Measurements from ENCODE around the gene TMEM186. TPM values are rescaled to one million over a fixed set of nuclear protein-coding genes. Genes with fewer than 3 reads are reported as not detected.

The TMEM186 gene
- total RNA-seq, 1 experiment from 2014 or later: 20.5 TPM

DNA sequence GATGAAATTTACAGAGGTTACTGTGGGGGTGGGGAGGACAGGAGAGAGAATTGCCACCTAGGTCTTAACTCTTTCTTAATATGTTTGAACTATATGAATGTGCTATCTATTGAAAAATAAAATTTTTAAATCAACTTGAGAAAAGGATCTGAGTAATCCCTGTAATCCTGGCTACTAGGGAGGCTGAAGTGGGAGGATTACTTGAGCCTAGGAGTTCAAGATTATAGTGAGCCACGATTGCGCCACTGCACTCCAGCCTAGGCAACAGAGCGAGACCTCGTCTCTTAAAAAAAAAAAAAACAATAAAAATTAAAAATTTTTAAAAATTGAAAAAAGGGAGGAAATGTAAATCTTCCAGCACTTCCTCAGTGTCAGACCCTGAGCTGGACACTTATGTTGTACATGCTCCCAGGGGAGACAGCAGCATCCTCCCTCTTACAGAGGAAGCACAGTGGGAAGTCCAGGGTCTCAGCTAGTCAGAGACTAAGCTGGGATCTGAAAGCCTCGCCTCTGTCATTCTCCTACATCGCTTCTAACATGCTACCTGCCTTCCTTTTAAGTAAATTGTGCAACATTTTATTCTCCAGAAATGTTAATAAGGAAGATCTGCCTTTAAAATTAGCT lies 22.1 kb upstream of the TMEM186 start:
- Histone ChIP-seq H3K4me3 (no peak overlapping the region), H3K27ac (no peak overlapping the region), H3K9me3 (ENCODE audit: insufficient read depth, low read depth) (no peaks in the 10 kb centered on the region), H3K36me3 (ENCODE audit: low read depth) (peaks cover 12% of the 10 kb centered on the region), H3K4me2 (no peak overlapping the region), H3F3A (ENCODE audit: insufficient read depth, low read depth) (peaks cover 10% of the 10 kb centered on the region; the same call in 1 of the 2 replicates), H3K27me3 (ENCODE audit: insufficient read depth, low read depth) (no peaks in the 10 kb centered on the region), H3K9me2 (ENCODE audit: insufficient read depth) (no peaks in the 10 kb centered on the region), H2AFZ (no peak overlapping the region), H4K20me1 (ENCODE audit: insufficient read depth) (peaks cover 17% of the 10 kb centered on the region; the same call in 1 of the 2 replicates), H3K4me1 (replicated peaks; ENCODE audit: insufficient read depth) (no peaks in the 10 kb centered on the region), H3K79me2 (ENCODE audit: low read depth) (no peaks in the 10 kb centered on the region)
- intact Hi-C loops (cut with micrococcal nuclease; ENCODE audit: unreplicated experiment): no loop called here
- POLR2A ChIA-PET (ENCODE audit: unreplicated experiment): no interaction called here
- BruUV-seq (replicated peaks): no TSS peak
- CTCF ChIA-PET: interaction anchor here (0.6 to 0.7 kb wide), 4 partner anchors 16 to 321 kb away, joined by 3 to 12 read pairs (median 6); no protein-coding TSS in a partner anchor
- DNase-seq: no peak
- TF ChIP-seq EZH2 (IDR thresholded peaks at IDR 0.05; ENCODE audit: low read depth): no peak
- TF ChIP-seq, protein P1, sequence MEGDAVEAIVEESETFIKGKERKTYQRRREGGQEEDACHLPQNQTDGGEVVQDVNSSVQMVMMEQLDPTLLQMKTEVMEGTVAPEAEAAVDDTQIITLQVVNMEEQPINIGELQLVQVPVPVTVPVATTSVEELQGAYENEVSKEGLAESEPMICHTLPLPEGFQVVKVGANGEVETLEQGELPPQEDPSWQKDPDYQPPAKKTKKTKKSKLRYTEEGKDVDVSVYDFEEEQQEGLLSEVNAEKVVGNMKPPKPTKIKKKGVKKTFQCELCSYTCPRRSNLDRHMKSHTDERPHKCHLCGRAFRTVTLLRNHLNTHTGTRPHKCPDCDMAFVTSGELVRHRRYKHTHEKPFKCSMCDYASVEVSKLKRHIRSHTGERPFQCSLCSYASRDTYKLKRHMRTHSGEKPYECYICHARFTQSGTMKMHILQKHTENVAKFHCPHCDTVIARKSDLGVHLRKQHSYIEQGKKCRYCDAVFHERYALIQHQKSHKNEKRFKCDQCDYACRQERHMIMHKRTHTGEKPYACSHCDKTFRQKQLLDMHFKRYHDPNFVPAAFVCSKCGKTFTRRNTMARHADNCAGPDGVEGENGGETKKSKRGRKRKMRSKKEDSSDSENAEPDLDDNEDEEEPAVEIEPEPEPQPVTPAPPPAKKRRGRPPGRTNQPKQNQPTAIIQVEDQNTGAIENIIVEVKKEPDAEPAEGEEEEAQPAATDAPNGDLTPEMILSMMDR (conservative IDR thresholded peaks at IDR 0.05): no peak

DNA sequence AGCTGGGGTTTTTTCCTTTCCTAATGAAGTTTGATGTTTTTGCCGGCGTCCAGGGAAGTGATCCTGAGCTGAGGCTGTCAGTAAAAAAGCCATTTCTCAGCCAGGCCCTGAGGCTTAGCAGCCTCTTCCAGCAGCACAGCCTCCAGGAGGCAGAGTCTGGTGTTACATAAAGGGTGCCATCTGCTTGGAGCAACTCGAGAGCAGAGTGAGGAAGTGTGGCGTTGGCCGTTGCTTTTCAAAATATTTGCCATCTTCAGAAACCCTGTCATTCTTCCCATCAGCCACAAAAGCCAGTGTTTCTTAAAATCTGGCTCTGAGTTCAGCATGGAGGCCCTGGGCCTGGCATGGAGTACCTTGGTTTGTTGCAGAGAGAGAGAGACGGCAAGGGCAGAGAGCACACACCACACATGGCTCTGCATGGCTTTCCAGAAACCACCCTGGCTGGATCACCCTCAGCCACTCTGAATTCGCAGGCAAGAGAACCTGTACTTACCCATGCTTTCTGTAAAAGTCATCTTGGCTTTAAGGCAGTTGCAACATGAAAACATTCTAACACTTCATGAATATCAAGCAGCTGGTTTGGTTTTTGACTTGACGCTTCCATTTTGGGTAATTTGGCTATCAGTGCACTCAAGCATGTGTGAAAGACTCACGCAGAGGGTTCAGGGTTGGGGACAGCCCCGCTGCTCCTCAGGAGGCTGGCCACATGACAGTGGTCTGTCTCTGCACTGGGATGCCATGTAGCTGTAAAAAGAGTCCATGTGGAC lies 21.2 kb upstream of the TMEM186 start:
- BruUV-seq (replicated peaks): no TSS peak
- H3K4me2 ChIP-seq: no peak overlapping the region
- peaks cover 20% of the 10 kb centered on the region; the same call in 1 of the 2 replicates for H4K20me1 ChIP-seq (ENCODE audit: insufficient read depth)
- no peak for DNase-seq
- no peaks in the 10 kb centered on the region for H3K9me2 ChIP-seq (ENCODE audit: insufficient read depth)
- ChIA-PET CTCF (interaction anchor here (0.6 kb wide), 1 partner anchor 15 kb away, joined by 3 read pairs; no protein-coding TSS in a partner anchor), POLR2A (ENCODE audit: unreplicated experiment) (no interaction called here)
- no peaks in the 10 kb centered on the region for H3K4me1 ChIP-seq (replicated peaks; ENCODE audit: insufficient read depth)
- TF ChIP-seq, protein P1 (conservative IDR thresholded peaks at IDR 0.05): no peak
- no peak for TF ChIP-seq EZH2 (IDR thresholded peaks at IDR 0.05; ENCODE audit: low read depth)
- no peak overlapping the region for H2AFZ ChIP-seq
- no peaks in the 10 kb centered on the region for H3K9me3 ChIP-seq (ENCODE audit: insufficient read depth, low read depth)
- H3K4me3 ChIP-seq: no peak overlapping the region
- no peaks in the 10 kb centered on the region for H3K79me2 ChIP-seq (ENCODE audit: low read depth)
- no peak overlapping the region for H3K27ac ChIP-seq
- intact Hi-C loops (cut with micrococcal nuclease; ENCODE audit: unreplicated experiment): no loop called here
- H3K27me3 ChIP-seq (ENCODE audit: insufficient read depth, low read depth): no peaks in the 10 kb centered on the region
- H3F3A ChIP-seq (ENCODE audit: insufficient read depth, low read depth): peaks cover 8% of the 10 kb centered on the region; the same call in 1 of the 2 replicates
- peaks cover 15% of the 10 kb centered on the region for H3K36me3 ChIP-seq (ENCODE audit: low read depth)

DNA sequence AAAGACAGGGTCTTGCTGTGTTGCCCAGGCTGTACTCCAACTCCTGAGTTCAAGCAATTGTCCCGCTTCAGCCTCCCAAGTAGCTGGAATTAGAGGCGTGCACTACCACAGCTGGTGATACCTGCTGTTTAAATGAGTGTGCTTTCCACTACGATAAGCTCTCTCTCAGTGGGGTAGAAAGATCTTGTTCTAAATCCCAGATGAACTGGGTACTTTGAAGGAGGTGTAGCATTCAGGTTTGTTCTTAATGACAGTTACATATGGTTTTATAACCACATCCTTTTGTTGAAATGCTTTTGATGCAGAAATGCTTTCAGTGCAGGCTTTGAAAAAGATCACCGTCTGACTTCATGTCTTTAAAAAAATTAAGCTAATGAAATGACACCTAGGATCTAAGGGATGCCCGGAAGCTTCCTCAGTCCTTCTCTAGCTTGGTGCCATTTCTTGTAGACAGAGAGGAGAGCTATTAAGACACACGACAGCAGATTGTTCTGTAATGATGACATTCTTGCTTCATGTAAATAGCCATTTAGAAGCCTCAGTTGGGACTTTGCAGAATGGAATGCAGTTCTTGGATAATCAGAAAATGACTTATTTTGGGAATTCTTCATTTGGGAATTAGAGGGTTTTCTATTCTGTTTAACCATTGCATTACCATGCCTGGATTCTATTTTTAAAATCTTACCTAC lies 19.7 kb upstream of the TMEM186 start:
- BruUV-seq (replicated peaks): no TSS peak
- no peak overlapping the region for H3K4me2 ChIP-seq
- H3F3A ChIP-seq (ENCODE audit: insufficient read depth, low read depth): peaks cover 4% of the 10 kb centered on the region; the same call in 1 of the 2 replicates
- no peaks in the 10 kb centered on the region for H3K79me2 ChIP-seq (ENCODE audit: low read depth)
- no peaks in the 10 kb centered on the region for H3K9me3 ChIP-seq (ENCODE audit: insufficient read depth, low read depth)
- H2AFZ ChIP-seq: no peak overlapping the region
- intact Hi-C loops (cut with micrococcal nuclease; ENCODE audit: unreplicated experiment): no loop called here
- ChIA-PET POLR2A (ENCODE audit: unreplicated experiment) (interaction anchor here (0.7 kb wide), 1 partner anchor 69 kb away, joined by 3 read pairs; no protein-coding TSS in a partner anchor), CTCF (interaction anchor here (0.7 kb wide), 2 partner anchors 246 to 323 kb away, joined by 3 to 5 read pairs; no protein-coding TSS in a partner anchor)
- peaks cover 25% of the 10 kb centered on the region for H3K36me3 ChIP-seq (ENCODE audit: low read depth)
- TF ChIP-seq, protein P1 (conservative IDR thresholded peaks at IDR 0.05): no peak
- no peak for TF ChIP-seq EZH2 (IDR thresholded peaks at IDR 0.05; ENCODE audit: low read depth)
- H3K9me2 ChIP-seq (ENCODE audit: insufficient read depth): no peaks in the 10 kb centered on the region
- H3K4me3 ChIP-seq: no peak overlapping the region
- DNase-seq: no peak
- no peaks in the 10 kb centered on the region for H3K4me1 ChIP-seq (replicated peaks; ENCODE audit: insufficient read depth)
- no peaks in the 10 kb centered on the region for H3K27me3 ChIP-seq (ENCODE audit: insufficient read depth, low read depth)
- H3K27ac ChIP-seq: no peak overlapping the region
- peaks cover 20% of the 10 kb centered on the region; the same call in 1 of the 2 replicates for H4K20me1 ChIP-seq (ENCODE audit: insufficient read depth)

All from PC-9 (cell line).